AG09319 (cell line): Measurements from ENCODE around the gene PRRC2A.

Experiments
- DNase-seq: peaks from one replicate; pipeline ENCODE4 v3.0.0-alpha.2; 2010; ENCODE audit warnings: low read depth; ENCODE audit errors: extremely low read depth
- CTCF ChIP-seq: IDR thresholded peaks from 2 replicates; pipeline ENCODE4 v1.5.1; 2011; ENCODE audit warnings: low read depth, mild to moderate bottlenecking, inconsistent platforms, low read length, moderate library complexity

Gene PRRC2A

GRCh38 chr6:31630177-31630934 lies 9.8 kb downstream of the PRRC2A start:
- TF ChIP-seq CTCF = no peak
- DNase-seq = no peak

- no peak for TF ChIP-seq CTCF
- DNase-seq = no peak
Measured at GRCh38 chr6:31631209-31631608, 10.7 kb downstream of the PRRC2A start.

- no peak for DNase-seq
- TF ChIP-seq CTCF = no peak
Measured at GRCh38 chr6:31631681-31632278, 11.3 kb downstream of the PRRC2A start.

- TF ChIP-seq CTCF = no peak
- DNase-seq = no peak
Measured at GRCh38 chr6:31632279-31632946, 11.9 kb downstream of the PRRC2A start.

- DNase-seq = no peak
- TF ChIP-seq CTCF = no peak
Measured at GRCh38 chr6:31633447-31633846, 12.9 kb downstream of the PRRC2A start.

- no peak for DNase-seq
- TF ChIP-seq CTCF = no peak
Measured at GRCh38 chr6:31634131-31634530, 13.6 kb downstream of the PRRC2A start.

- no peak for TF ChIP-seq CTCF
- DNase-seq = no peak
Measured at GRCh38 chr6:31634969-31635575, 14.6 kb downstream of the PRRC2A start.
